ENCODE measurements around the gene SLC66A3.

SLC66A3 gene

DNA sequence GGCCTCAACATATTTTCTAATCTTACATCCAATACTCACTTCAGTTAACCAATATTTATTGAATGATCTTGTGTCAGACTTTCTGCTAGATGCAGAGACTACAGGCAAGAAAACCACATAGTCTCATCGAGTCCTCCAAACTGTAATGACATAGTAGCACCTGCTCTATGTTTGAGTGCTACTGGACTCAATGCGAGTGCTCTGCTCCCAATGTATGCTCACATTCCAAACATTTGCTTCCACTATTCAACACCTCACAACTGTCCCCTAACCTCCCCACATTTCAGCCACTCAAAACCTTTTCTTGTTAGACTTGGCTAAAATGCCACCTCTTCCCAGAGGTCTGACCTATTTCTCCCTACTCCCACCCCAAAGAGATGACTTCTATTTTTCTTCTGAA, 65.2 kb downstream of the SLC66A3 start:
- no peak for DNase-seq

DNA sequence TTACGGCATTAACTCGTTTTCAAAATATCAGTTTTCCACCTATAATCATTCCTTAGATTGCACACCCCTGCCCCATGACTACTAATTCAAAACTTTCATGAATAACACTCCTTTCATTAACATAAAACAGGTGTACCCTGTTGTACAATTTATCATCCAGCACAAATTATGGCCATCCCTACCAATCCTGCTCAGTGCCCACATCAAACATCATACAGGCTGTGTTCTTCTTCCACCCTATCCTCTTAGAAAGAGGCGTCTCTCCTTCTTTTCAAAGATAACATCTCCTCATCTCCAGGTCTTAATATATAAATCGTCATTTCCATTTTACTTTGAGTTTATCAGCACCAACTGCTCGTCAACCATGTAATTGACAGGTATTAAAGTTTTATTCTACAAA, 67.6 kb downstream of the SLC66A3 start:
- no peak for DNase-seq

DNA sequence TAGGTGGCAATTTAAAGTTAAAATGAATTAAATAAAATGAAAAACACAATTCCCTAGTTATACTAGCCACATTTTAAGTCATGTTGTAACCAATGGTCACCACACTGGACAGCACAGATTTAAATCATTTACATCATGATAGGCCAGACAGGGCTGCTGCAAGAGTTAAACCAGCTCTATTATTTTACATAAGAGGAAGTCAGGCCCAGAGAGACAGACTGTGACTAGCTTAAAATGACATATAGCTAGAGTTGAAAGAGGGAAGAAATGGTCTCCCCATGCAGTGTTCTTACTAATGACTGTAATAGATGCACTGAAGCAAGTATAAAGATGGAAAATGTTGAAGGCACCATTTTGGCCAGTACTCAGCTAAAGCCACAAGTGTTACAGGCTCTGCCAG, 69.6 kb downstream of the SLC66A3 start:
- no peak for DNase-seq

DNA sequence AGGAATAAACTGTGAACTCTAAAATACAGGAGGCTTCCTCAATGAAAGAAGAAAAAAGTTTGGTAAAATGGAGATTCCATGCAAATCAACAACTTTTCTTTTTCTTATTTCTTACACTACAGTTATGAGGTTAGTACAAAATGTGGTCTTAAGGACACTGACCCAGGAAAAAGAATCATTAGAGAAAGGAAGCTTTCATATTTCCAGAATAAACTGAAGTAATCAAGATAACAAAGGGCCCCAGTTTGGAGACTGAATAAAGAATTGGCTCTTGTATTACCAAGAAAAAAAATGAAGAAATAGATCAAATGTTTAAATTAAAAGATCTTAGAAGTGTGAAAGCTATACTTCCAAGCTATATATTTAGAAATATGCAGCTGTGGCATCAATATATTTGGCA, 72.3 kb downstream of the SLC66A3 start:
- DNase-seq = no peak
